HG02943 (cell line): ENCODE data around the gene GRAP2.

Source experiments
- ATAC-seq: cut with Tn5 transposase; IDR thresholded peaks from one replicate; pipeline ENCODE4 v1.9.1; 2021; ENCODE audit warnings: mild to moderate bottlenecking, low read depth, moderate library complexity; ENCODE audit not compliant: unreplicated experiment

The GRAP2 gene

GRCh38 chr22:39960791-39961746 lies 60.2 kb downstream of the GRAP2 start:
- ATAC-seq = no peak

- ATAC-seq = no peak
These were observed 61.2 kb downstream of the GRAP2 start for GRCh38 chr22:39962071-39962470.

GRCh38 chr22:39965748-39966147 lies 64.9 kb downstream of the GRAP2 start:
- no peak for ATAC-seq

- no peak for ATAC-seq
These were observed 65.6 kb downstream of the GRAP2 start for GRCh38 chr22:39966470-39966869.

GRCh38 chr22:39967103-39967829 lies 66.4 kb downstream of the GRAP2 start:
- ATAC-seq = no peak

- no peak for ATAC-seq
These were observed 67.4 kb downstream of the GRAP2 start for GRCh38 chr22:39967996-39968972.

GRCh38 chr22:39970742-39971141 lies 69.9 kb downstream of the GRAP2 start:
- ATAC-seq = no peak

- ATAC-seq = no peak
These were observed 71.8 kb downstream of the GRAP2 start for GRCh38 chr22:39972641-39973040.

GRCh38 chr22:39973656-39974055 lies 72.8 kb downstream of the GRAP2 start:
- no peak for ATAC-seq

GRCh38 chr22:39974065-39974464 lies 73.2 kb downstream of the GRAP2 start:
- no peak for ATAC-seq

- ATAC-seq = no peak
These were observed 78.2 kb downstream of the GRAP2 start for GRCh38 chr22:39979048-39979447.

GRCh38 chr22:39979458-39979857 lies 78.6 kb downstream of the GRAP2 start:
- ATAC-seq = no peak

- no peak for ATAC-seq
These were observed 79.7 kb downstream of the GRAP2 start for GRCh38 chr22:39980596-39980995.

- no peak for ATAC-seq
These were observed 82.5 kb downstream of the GRAP2 start for GRCh38 chr22:39983346-39983745.

- no peak for ATAC-seq
These were observed 83.1 kb downstream of the GRAP2 start for GRCh38 chr22:39984006-39984405.

GRCh38 chr22:39984746-39985145 lies 83.9 kb downstream of the GRAP2 start:
- ATAC-seq = no peak

GRCh38 chr22:39985383-39986035 lies 84.6 kb downstream of the GRAP2 start:
- no peak for ATAC-seq

- no peak for ATAC-seq
These were observed 87.7 kb downstream of the GRAP2 start for GRCh38 chr22:39988386-39989114.

GRCh38 chr22:39989633-39990032 lies 88.7 kb downstream of the GRAP2 start:
- ATAC-seq = no peak
